ENCODE results near the gene CALN1.

Gene CALN1

GRCh38 chr7:72190919-72191318 lies 221.2 kb downstream of the CALN1 start:
- no peak for DNase-seq (ENCODE audit: low read depth in 2 of 2, low spot score in 1 of 2)

- no peak for DNase-seq (ENCODE audit: low read depth in 2 of 2, low spot score in 1 of 2)
Measured at GRCh38 chr7:72190146-72190545, 222.0 kb downstream of the CALN1 start.

GRCh38 chr7:72187179-72187578 lies 225.0 kb downstream of the CALN1 start:
- DNase-seq (ENCODE audit: low read depth in 2 of 2, low spot score in 1 of 2), result no peak

GRCh38 chr7:72183835-72184234 lies 228.3 kb downstream of the CALN1 start:
- DNase-seq (ENCODE audit: low read depth in 2 of 2, low spot score in 1 of 2), result no peak

GRCh38 chr7:72182036-72182435 lies 230.1 kb downstream of the CALN1 start:
- no peak for DNase-seq (ENCODE audit: low read depth in 2 of 2, low spot score in 1 of 2)

GRCh38 chr7:72176875-72177274 lies 235.3 kb downstream of the CALN1 start:
- no peak for DNase-seq (ENCODE audit: low read depth in 2 of 2, low spot score in 1 of 2)

- DNase-seq (ENCODE audit: low read depth in 2 of 2, low spot score in 1 of 2), result no peak
Measured at GRCh38 chr7:72170475-72170874, 241.7 kb downstream of the CALN1 start.

GRCh38 chr7:72163271-72163670 lies 248.9 kb downstream of the CALN1 start:
- no peak for DNase-seq (ENCODE audit: low read depth in 2 of 2, low spot score in 1 of 2)

- no peak for DNase-seq (ENCODE audit: low read depth in 2 of 2, low spot score in 1 of 2)
Measured at GRCh38 chr7:72161534-72161933, 250.6 kb downstream of the CALN1 start.

- no peak for DNase-seq (ENCODE audit: low read depth in 2 of 2, low spot score in 1 of 2)
Measured at GRCh38 chr7:72159911-72160310, 252.2 kb downstream of the CALN1 start.

- no peak for DNase-seq (ENCODE audit: low read depth in 2 of 2, low spot score in 1 of 2)
Measured at GRCh38 chr7:72156671-72157070, 255.5 kb downstream of the CALN1 start.

- no peak for DNase-seq (ENCODE audit: low read depth in 2 of 2, low spot score in 1 of 2)
Measured at GRCh38 chr7:72153132-72153512, 259.0 kb downstream of the CALN1 start.

- no peak for DNase-seq (ENCODE audit: low read depth in 2 of 2, low spot score in 1 of 2)
Measured at GRCh38 chr7:72152161-72153131, 259.7 kb downstream of the CALN1 start.

GRCh38 chr7:72140566-72140965 lies 271.6 kb downstream of the CALN1 start:
- DNase-seq (ENCODE audit: low read depth in 2 of 2, low spot score in 1 of 2), result no peak

GRCh38 chr7:72127136-72127535 lies 285.0 kb downstream of the CALN1 start:
- no peak for DNase-seq (ENCODE audit: low read depth in 2 of 2, low spot score in 1 of 2)

- DNase-seq (ENCODE audit: low read depth in 2 of 2, low spot score in 1 of 2), result no peak
Measured at GRCh38 chr7:72123913-72124312, 288.2 kb downstream of the CALN1 start.

- no peak for DNase-seq (ENCODE audit: low read depth in 2 of 2, low spot score in 1 of 2)
Measured at GRCh38 chr7:72118366-72118765, 293.8 kb downstream of the CALN1 start.

GRCh38 chr7:72114129-72114528 lies 298.0 kb downstream of the CALN1 start:
- no peak for DNase-seq (ENCODE audit: low read depth in 2 of 2, low spot score in 1 of 2)

GRCh38 chr7:72112992-72113391 lies 299.1 kb downstream of the CALN1 start:
- DNase-seq (ENCODE audit: low read depth in 2 of 2, low spot score in 1 of 2), result no peak

GRCh38 chr7:72112530-72112929 lies 299.6 kb downstream of the CALN1 start:
- DNase-seq (ENCODE audit: low read depth in 2 of 2, low spot score in 1 of 2), result no peak

- DNase-seq (ENCODE audit: low read depth in 2 of 2, low spot score in 1 of 2), result no peak
Measured at GRCh38 chr7:72111086-72111485, 301.1 kb downstream of the CALN1 start.

GRCh38 chr7:72109566-72109965 lies 302.6 kb downstream of the CALN1 start:
- no peak for DNase-seq (ENCODE audit: low read depth in 2 of 2, low spot score in 1 of 2)

- no peak for DNase-seq (ENCODE audit: low read depth in 2 of 2, low spot score in 1 of 2)
Measured at GRCh38 chr7:72106405-72106804, 305.7 kb downstream of the CALN1 start.

Data from stimulated activated CD8-positive, alpha-beta memory T cell treated with anti-CD3 and anti-CD28 coated beads, Interleukin-4, amount 100 ng/mL, for 4 hours (primary cell).